GM15510 (cell line): ENCODE measurements around the gene PAM.

Source experiments
- POLR2A ChIP-seq: IDR thresholded peaks from 3 replicates; pipeline ENCODE4 v1.6.1; 2011; ENCODE audit warnings: borderline replicate concordance; ENCODE audit not compliant: insufficient read length; ENCODE audit errors: extremely low read depth

PAM gene

DNA sequence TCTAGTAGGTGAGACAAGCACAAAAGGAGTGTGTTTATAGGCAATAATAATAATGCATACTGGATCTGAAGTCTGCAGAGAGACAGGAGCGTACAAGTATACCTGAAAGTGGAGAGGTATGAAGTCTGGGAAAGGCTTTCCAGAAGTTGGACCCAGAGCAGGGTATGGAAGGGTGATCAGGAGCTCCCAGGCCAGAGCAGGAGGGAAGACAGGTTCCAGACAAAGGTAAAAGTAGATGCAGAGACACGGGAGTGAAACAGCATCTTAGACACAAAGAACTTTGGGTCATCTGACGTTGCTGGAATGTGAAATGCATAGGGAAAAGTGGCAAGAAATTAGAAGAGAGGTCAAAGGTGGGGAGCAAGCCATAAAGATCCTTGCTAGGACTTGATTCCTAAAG, 175.1 kb downstream of the PAM start:
- no peak for TF ChIP-seq POLR2A

DNA sequence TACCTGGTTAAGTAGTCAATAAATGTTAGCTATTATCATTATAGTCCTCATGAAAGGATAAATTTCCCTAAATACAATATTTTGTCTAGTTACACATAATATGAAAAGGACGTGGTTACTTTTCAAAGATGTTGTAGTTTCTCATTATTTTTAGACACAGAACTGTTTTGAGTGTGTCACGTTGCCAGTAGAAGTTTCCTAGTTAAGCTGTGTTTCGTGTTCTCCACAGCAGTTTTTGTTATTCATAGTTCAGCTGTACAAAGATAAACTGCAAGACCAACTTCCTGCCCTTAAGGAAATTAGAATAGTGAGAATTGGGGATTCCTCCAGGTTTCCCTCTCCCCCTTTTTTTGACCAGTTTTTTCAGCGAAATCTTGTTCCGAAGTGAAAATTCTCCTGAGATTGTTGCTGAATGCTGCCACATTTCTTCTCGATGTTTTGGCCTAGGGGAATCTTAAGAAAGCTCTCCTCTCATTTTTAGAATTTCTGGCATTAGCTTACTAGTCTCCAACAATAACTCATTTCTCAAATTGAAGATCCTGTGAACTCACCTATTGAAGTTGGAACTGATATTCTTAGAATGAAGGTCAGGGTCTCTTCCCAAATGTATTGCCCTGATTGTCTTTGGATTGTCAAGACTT, 176.1 kb downstream of the PAM start:
- TF ChIP-seq POLR2A = no peak

DNA sequence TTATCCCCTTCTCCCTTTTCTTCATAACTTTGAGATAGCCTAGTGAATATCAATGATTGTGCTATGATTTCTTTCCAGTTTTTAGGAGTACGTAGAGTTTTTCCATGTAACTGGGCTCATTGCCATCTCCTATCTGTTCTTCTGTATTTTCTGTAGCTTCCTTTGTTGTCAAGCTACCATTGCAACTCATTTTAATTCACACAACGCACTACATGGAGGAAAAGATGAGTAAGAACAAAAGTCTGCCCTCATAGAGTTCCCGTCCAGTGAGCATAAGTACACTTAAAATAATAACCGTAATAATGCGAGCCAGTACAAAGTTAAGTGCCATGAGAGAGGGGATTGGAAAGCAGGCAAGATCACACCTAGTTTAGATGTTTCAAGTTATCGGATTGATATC, 177.7 kb downstream of the PAM start:
- TF ChIP-seq POLR2A = no peak

DNA sequence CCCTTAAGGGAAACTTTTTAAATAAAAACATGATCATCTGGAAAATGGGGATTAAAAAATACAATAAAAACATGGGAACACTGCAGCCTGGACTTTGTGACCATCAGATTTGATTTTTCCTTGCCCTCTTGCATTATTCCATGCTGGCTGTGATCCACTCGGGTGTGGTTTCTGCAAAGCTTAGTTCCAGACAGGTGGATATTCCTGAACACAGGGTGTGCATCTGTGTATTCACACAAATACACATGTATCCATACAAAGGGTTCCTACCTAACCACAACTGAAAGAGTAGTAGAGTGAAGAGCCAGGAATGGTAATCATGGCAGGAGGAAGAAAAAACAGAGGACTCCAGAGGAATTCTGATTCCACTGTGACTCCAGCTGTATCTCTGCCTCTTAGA, 178.2 kb downstream of the PAM start:
- TF ChIP-seq POLR2A = no peak

DNA sequence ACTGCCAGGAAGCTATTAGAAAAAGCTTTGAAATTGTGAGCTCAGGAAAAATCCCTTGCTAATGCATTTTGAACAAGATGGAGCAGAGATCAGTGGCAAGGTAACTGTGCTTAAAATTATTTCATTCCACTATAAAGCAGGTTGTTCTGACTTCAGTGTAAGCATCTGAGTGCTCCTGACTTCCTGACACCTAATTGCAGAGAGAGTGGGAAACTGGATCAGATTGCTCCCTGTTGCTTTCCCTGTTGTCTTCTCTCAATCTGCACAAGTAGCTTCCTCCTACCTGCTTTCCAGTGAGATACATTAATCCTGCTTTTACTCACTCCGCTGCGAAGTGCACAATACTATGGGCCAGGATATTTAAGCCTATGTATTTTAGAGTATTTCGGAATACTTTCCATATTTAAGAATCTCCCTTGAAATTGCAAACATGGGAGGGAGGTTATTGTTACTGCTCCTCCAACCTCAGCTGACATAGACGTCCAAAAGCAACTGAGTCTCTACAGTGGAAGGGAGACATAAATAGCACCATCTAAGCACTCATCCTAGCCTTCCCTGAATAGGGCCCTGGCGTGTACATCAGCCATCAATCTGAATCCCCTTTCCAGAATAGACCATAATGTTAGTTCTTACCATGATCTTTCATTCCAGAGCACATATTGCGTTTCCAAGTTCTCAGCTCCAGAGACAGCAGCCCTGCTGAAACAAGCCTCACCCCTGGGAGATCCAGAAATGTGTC, 178.8 kb downstream of the PAM start:
- TF ChIP-seq POLR2A = no peak

DNA sequence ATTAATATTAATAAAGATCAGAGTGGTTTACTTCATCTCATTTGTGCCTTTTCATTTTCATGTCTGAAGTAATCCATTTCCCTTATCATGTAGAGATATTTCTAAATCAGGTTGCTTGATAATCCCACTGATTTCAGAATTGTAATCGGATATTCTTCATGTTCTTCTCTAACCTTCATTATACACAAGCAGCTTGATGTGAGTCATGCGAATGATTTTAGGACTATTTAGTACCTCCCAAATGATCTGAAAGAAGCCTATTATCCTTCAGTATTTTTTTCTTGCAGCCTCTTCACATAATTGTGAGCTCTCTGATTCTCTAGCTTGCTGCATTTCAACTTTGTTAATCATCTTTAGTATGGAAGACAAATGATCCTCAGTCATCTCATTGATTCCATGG, 182.8 kb downstream of the PAM start:
- TF ChIP-seq POLR2A = no peak

DNA sequence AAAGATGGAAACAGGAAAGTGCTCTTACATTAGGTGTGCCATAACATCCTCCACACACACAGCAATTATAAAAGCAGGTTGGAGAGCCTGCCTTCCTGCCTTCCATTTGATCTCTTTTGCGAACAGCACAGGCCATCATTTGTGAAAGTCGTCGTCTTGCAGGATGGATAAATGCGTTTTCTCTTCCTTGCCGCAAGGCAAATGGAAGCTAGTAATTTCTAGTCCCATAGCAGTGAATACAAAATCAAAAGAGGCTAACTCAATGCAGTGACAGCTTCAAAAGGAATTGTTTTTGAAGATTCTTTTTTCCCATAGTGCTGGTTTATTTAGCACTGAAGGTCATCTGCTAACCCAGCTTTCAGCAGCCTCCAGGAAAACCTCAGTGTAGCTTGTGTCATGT, 186.0 kb downstream of the PAM start:
- no peak for TF ChIP-seq POLR2A

DNA sequence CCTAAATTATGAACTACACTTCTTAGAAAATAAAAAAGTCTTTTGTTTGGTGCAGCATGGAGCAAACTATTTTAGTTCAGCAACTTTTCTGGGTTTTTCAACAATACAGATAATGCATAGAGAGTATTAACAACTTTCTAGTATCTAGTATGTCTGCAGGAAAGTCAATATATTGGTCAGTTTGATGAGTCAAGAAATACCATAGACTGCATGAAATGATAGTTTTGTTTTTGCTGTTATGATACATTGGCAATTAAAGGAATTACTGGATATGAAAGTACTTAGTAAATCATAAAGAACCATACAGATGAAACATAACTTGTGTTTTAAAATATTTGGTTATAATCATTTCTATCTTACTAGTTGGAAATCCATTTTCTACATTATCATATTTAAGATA, 191.3 kb downstream of the PAM start:
- no peak for TF ChIP-seq POLR2A

DNA sequence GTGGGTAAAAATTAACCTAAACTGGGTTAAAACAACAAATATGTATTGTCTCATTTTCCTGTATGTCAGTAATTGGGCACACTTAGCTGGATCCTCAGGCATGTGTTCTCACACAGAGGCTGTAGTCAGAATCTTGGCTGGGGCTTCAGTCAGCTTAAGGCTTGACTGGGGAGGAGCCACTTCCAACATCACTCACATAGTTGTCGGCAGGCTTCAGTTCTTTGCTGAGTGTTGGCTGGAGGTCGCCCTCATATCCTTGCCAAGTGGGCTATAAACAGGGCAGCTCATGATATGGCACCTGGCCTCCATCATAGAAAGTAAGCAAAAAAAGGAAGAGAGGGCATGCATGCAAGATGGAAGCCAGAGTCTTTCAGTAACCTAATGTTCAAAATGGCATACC, 191.9 kb downstream of the PAM start:
- TF ChIP-seq POLR2A = no peak

DNA sequence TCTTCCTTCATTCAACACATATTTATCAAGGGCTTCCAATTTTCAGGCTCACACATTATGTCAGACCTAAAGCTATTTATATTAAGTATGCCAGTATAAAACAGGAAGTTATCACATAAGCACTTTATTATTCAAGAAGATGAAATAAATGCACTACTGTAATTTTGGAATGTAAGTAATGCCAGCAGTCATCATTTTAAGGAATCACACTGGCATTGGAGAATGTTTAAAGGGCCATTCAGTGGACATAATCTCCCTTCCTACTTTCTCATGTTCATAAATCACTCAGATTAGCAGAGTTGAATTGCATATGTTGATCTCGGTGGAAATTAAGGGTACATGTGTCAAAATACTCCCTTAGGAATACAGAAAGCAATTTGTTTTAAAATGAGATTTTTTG, 200.4 kb downstream of the PAM start:
- no peak for TF ChIP-seq POLR2A

DNA sequence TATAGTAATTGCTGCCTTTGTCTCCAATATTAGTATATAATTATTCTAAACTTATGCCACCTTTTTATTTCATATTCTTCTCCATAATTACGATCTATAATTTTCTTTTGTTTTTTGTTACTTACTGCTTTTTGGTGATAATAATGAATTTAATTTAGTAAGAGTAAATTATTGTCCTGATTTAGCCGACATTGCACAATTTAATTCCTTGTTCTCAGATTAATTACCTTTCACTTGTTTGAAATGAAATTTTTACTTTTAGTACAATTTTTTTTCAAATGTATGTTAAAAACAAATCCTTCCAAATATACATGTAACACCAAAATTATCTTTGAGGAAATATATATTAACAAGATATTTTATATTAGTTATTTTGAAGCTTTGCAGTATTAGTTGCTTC, 201.5 kb downstream of the PAM start:
- TF ChIP-seq POLR2A = no peak

DNA sequence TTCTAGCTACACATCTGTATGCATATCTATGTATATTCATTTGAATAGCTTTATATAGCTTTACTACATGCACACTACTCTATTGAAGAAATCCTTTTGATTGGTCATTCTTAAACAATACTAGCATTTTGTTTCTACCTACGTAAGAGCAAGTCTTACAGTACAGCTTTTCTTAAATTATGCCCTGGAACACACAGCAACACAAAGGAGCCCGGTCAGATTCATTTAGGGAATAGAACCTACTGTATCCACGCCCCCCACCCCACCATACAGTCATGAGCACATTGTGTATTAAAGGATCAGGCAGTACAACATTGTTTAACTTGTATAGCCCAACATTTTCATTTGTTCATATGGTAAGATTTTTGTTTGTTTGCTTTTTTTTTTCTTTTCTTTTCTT, 202.0 kb downstream of the PAM start:
- no peak for TF ChIP-seq POLR2A

DNA sequence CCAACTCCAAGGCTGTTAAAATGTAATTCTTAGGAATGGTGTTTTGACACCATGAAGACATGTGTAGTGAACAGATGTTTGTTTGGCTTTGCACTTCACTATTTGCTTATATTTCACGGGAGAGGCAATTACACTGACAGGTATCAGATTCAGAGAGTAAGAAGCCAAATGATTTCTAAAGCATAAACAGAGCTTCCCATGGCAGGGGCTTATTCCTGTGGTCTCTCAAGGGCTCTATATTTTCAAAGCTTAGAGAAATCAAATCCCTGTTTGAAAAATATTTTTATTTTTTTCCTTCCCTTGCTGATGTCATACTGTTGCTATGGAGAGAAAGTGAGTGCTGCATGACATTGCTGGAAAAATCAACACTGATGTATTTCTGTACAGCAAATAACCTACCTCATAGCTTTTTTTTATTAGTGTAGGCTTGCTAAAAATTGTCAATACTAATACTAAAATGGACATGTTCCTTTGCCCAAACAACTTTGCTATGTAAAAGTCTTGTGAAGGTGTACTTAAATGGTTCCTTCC, 203.4 kb downstream of the PAM start:
- TF ChIP-seq POLR2A = no peak

DNA sequence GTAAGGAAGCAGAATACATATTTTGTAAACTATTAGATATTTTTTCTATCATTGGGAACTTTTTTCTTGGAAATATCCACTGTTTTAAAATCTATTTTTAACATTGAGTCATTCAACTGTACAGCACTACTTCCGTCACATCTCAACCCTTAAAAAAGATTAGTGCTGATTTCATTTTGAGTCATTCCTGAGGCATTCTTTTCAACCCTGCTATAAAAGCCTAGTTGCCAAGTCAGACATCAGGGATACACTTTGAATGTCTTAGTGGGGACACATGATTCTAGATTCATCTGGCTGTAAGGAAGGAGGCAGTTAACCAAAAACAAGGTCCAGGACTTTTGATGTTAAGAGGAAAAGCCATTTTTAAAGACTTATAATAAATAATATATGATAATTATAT, 203.9 kb downstream of the PAM start:
- no peak for TF ChIP-seq POLR2A

DNA sequence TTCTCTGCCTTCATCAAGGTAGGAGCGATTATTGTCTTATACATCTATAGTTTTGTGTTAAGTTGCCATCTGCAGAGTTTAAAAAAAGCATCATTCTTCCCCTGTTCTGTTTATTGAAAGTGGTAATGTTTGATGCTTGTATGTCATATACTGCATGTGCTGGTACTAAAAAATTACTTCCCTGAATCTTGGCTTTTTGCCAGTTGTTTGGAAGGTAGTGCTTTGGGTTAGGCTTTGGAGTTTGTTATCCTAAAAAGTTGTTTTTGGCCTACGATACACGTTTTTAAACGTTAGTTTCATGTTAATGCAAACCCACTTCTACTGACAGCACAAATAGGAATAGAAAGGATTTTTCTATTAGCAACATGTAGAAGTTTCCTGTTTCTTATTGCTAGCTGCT, 206.6 kb downstream of the PAM start:
- TF ChIP-seq POLR2A = no peak

DNA sequence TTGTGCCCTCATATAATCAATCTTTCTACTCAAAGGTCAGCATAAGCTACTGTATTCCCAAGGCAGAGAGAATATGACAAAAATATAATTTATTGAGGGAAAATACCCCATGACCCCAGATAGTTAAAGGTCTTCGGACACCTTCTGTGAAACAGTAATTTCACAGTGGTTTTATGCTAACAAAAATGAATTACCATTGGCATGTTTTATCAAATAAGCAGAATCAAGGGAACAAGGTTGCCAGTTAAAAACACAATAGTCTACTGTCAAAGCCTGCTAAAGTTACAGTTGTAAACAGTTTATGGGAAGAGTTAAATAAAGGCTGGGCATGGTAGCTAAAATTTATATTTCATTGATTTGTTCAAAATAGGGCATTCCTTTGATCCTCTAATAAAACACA, 210.5 kb downstream of the PAM start:
- no peak for TF ChIP-seq POLR2A
